Astrocyte (in vitro differentiated cells and primary cell): Measurements from ENCODE around the gene BFSP2. TPM values are rescaled to one million over a fixed set of nuclear protein-coding genes. Genes with fewer than 3 reads are reported as not detected.

Experiments
- DNase-seq: peaks from one replicate; pipeline ENCODE4 v3.0.0-alpha.2; 2010; ENCODE audit warnings: low read depth
- FAIRE-seq: peaks from 2 replicates; lab custom pipeline; 2011; peaks lifted over from hg19 to GRCh38; lab: Jason Lieb, UNC
- H2AFZ ChIP-seq: 2 replicates; pipeline ENCODE4 v1.6.0; 2012; ENCODE audit warnings: low read depth, low read length, inconsistent platforms
- H3K27ac ChIP-seq: 2 replicates; pipeline ENCODE4 v1.5.1; 2011; ENCODE audit warnings: low read depth, low read length, inconsistent platforms
- H3K27me3 ChIP-seq: 2 replicates; pipeline ENCODE4 v1.6.0; 2011; ENCODE audit warnings: low read length, inconsistent platforms; ENCODE audit not compliant: insufficient read depth
- H3K36me3 ChIP-seq: 2 replicates; pipeline ENCODE4 v1.5.1; 2011; ENCODE audit warnings: low read length, inconsistent platforms; ENCODE audit not compliant: insufficient read depth
- H3K4me1 ChIP-seq: 2 replicates; pipeline ENCODE4 v1.5.1; 2011; ENCODE audit warnings: low read length, inconsistent platforms; ENCODE audit not compliant: insufficient read depth
- H3K4me2 ChIP-seq: 2 replicates; pipeline ENCODE4 v1.6.0; 2012; ENCODE audit warnings: low read length, inconsistent platforms
- H3K4me3 ChIP-seq: 2 replicates; pipeline ENCODE4 v1.5.1; 2011; ENCODE audit warnings: low read depth, mild to moderate bottlenecking, low read length, inconsistent platforms; ENCODE audit not compliant: insufficient read depth
- H3K79me2 ChIP-seq: 2 replicates; pipeline ENCODE4 v1.6.0; 2012; ENCODE audit warnings: mild to moderate bottlenecking, low read length, inconsistent platforms; ENCODE audit not compliant: insufficient read depth
- H3K9ac ChIP-seq: 2 replicates; pipeline ENCODE4 v1.6.0; 2012; ENCODE audit warnings: mild to moderate bottlenecking, low read length, inconsistent platforms
- H3K9me3 ChIP-seq: 2 replicates; pipeline ENCODE4 v1.5.1; 2012; ENCODE audit warnings: low read depth, mild to moderate bottlenecking, low read length, inconsistent platforms; ENCODE audit not compliant: insufficient read depth
- H4K20me1 ChIP-seq: 2 replicates; pipeline ENCODE4 v1.6.0; 2012; ENCODE audit warnings: low read length, inconsistent platforms; ENCODE audit not compliant: insufficient read depth
- H3K27ac Mint-ChIP-seq: one replicate; pipeline ENCODE4 v1.8.0; 2021; ENCODE audit warnings: mild to moderate bottlenecking, mixed read lengths; ENCODE audit not compliant: unreplicated experiment
- H3K27me3 Mint-ChIP-seq: one replicate; pipeline ENCODE4 v1.8.0; 2021; ENCODE audit warnings: low read depth, mixed read lengths; ENCODE audit not compliant: unreplicated experiment
- H3K36me3 Mint-ChIP-seq: one replicate; pipeline ENCODE4 v1.8.0; 2021; ENCODE audit warnings: low read depth, mixed read lengths; ENCODE audit not compliant: unreplicated experiment
- H3K4me1 Mint-ChIP-seq: one replicate; pipeline ENCODE4 v1.8.0; 2021; ENCODE audit warnings: low read depth, mixed read lengths; ENCODE audit not compliant: unreplicated experiment
- H3K4me3 Mint-ChIP-seq: one replicate; pipeline ENCODE4 v1.8.0; 2021; ENCODE audit warnings: mild to moderate bottlenecking, moderate library complexity, mixed read lengths; ENCODE audit not compliant: unreplicated experiment
- H3K9me3 Mint-ChIP-seq: one replicate; pipeline ENCODE4 v1.8.0; 2021; ENCODE audit warnings: mild to moderate bottlenecking, mixed read lengths; ENCODE audit not compliant: unreplicated experiment
- CTCF ChIP-seq: IDR thresholded peaks from 2 replicates; pipeline ENCODE4 v1.5.1; 2011; ENCODE audit warnings: low read depth, mild to moderate bottlenecking, inconsistent platforms, low read length, moderate library complexity; ENCODE audit not compliant: insufficient read depth
- EZH2 ChIP-seq: IDR thresholded peaks from 2 replicates; pipeline ENCODE4 v1.6.1; 2012; ENCODE audit warnings: mild to moderate bottlenecking, low read length, inconsistent platforms; ENCODE audit not compliant: insufficient read depth
- total RNA-seq: library from RNA; stranded (reverse); gene quantifications from 2 replicates; pipeline ENCODE4 v1.2.1, GENCODE V29; 2021

BFSP2 gene
- total RNA-seq, 1 donor from 2014 or later = not detected

- H3K27me3 ChIP-seq = peaks cover 5% of the 10 kb centered on the region
- no peaks in the 10 kb centered on the region for H4K20me1 ChIP-seq
- H3K4me3 Mint-ChIP-seq = no peak overlapping the region
- no peak overlapping the region for H2AFZ ChIP-seq
- H3K36me3 ChIP-seq = no peaks in the 10 kb centered on the region
- H3K4me1 Mint-ChIP-seq = peaks cover 18% of the 10 kb centered on the region
- H3K79me2 ChIP-seq = no peaks in the 10 kb centered on the region
- no peak for DNase-seq
- H3K27ac Mint-ChIP-seq = no peak overlapping the region
- no peaks in the 10 kb centered on the region for H3K9me3 Mint-ChIP-seq
- no peak overlapping the region for H3K27ac ChIP-seq
- H3K27me3 Mint-ChIP-seq = no peaks in the 10 kb centered on the region
- peaks cover 5% of the 10 kb centered on the region for H3K4me1 ChIP-seq
- H3K9ac ChIP-seq = no peak overlapping the region
- TF ChIP-seq CTCF = no peak
- no peak for TF ChIP-seq EZH2
- no peak overlapping the region for H3K4me2 ChIP-seq
- H3K9me3 ChIP-seq = no peaks in the 10 kb centered on the region
- no peaks in the 10 kb centered on the region for H3K36me3 Mint-ChIP-seq
- no peak for FAIRE-seq
- no peak overlapping the region for H3K4me3 ChIP-seq
Measured at GRCh38 chr3:133453383-133453782, 53.5 kb downstream of the BFSP2 start.

GRCh38 chr3:133455281-133455680, 55.4 kb downstream of the BFSP2 start:
- H3K9me3 Mint-ChIP-seq = no peaks in the 10 kb centered on the region
- H3K27ac Mint-ChIP-seq = no peak overlapping the region
- H3K4me3 Mint-ChIP-seq = no peak overlapping the region
- DNase-seq (no peak), FAIRE-seq (no peak)
- Histone ChIP-seq H3K27me3 (peaks cover 5% of the 10 kb centered on the region), H2AFZ (no peak overlapping the region), H3K9me3 (no peaks in the 10 kb centered on the region), H3K4me1 (peaks cover 5% of the 10 kb centered on the region), H4K20me1 (no peaks in the 10 kb centered on the region), H3K9ac (no peak overlapping the region), H3K4me2 (no peak overlapping the region), H3K79me2 (no peaks in the 10 kb centered on the region), H3K4me3 (no peak overlapping the region), H3K36me3 (no peaks in the 10 kb centered on the region), H3K27ac (no peak overlapping the region)
- TF ChIP-seq EZH2 = no peak
- TF ChIP-seq CTCF = no peak
- no peaks in the 10 kb centered on the region for H3K36me3 Mint-ChIP-seq
- no peaks in the 10 kb centered on the region for H3K27me3 Mint-ChIP-seq
- peaks cover 13% of the 10 kb centered on the region for H3K4me1 Mint-ChIP-seq

GRCh38 chr3:133455960-133456359, 56.1 kb downstream of the BFSP2 start:
- no peaks in the 10 kb centered on the region for H3K36me3 Mint-ChIP-seq
- no peak overlapping the region for H3K4me3 ChIP-seq
- no peaks in the 10 kb centered on the region for H3K79me2 ChIP-seq
- peaks cover 5% of the 10 kb centered on the region for H3K4me1 ChIP-seq
- no peak overlapping the region for H3K27ac Mint-ChIP-seq
- H3K27me3 Mint-ChIP-seq = no peaks in the 10 kb centered on the region
- no peak overlapping the region for H2AFZ ChIP-seq
- H3K9me3 ChIP-seq = no peaks in the 10 kb centered on the region
- no peaks in the 10 kb centered on the region for H3K9me3 Mint-ChIP-seq
- TF ChIP-seq CTCF = no peak
- no peak for TF ChIP-seq EZH2
- FAIRE-seq (no peak), DNase-seq (no peak)
- H3K36me3 ChIP-seq = no peaks in the 10 kb centered on the region
- no peak overlapping the region for H3K27ac ChIP-seq
- no peaks in the 10 kb centered on the region for H4K20me1 ChIP-seq
- H3K4me2 ChIP-seq = no peak overlapping the region
- H3K27me3 ChIP-seq = peaks cover 5% of the 10 kb centered on the region
- H3K4me1 Mint-ChIP-seq = peaks cover 16% of the 10 kb centered on the region
- no peak overlapping the region for H3K4me3 Mint-ChIP-seq
- H3K9ac ChIP-seq = no peak overlapping the region
